ENCODE results near the gene FOXP2. TPM values are rescaled to one million over a fixed set of nuclear protein-coding genes. Genes with fewer than 3 reads are reported as not detected.

Gene FOXP2
- total and polyA plus RNA-seq, 2 of the 13 experiments (the other 11 are each of a cell fraction or from before 2014, with no cell fraction given) = 0.90 TPM; not detected in 1

GRCh38 chr7:114649689-114650088, 235.1 kb downstream of the FOXP2 start (continued):
- no peak for TF ChIP-seq HINFP (CRISPR knock-in tag; IDR thresholded peaks at IDR 0.05; ENCODE audit: low read depth)
- TF ChIP-seq ZSCAN20 (CRISPR knock-in tag; IDR thresholded peaks at IDR 0.05; ENCODE audit: borderline replicate concordance) = no peak
- no peak for TF ChIP-seq GABPA (IDR thresholded peaks at IDR 0.05; ENCODE audit: low read depth, low read length)
- no peak for TF ChIP-seq GABPA (CRISPR knock-in tag; IDR thresholded peaks at IDR 0.05; ENCODE audit: low read depth)
- no peak for TF ChIP-seq ZHX1 (CRISPR knock-in tag; IDR thresholded peaks at IDR 0.05; ENCODE audit: low read depth)
- TF ChIP-seq TFE3 (CRISPR knock-in tag; IDR thresholded peaks at IDR 0.05) = no peak

- CTCF ChIA-PET (ENCODE audit: low intra/inter-chr PET ratio, low total read pairs) = no interaction called here
- TF ChIP-seq AGO1 (IDR thresholded peaks at IDR 0.05; ENCODE audit: low read depth, low read length, poor library complexity, severe bottlenecking) (no peak), PHF5A (CRISPR knock-in tag; IDR thresholded peaks at IDR 0.05; ENCODE audit: low read depth, unreplicated experiment) (no peak), ZNF317 (CRISPR knock-in tag; IDR thresholded peaks at IDR 0.05) (no peak), LBX2 (CRISPR knock-in tag; IDR thresholded peaks at IDR 0.05; ENCODE audit: borderline replicate concordance) (no peak), PHF20 (CRISPR knock-in tag; IDR thresholded peaks at IDR 0.05) (no peak), DNMT3B (CRISPR knock-in tag; conservative IDR thresholded peaks at IDR 0.05) (no peak), HOXA7 (CRISPR knock-in tag; IDR thresholded peaks at IDR 0.05) (no peak), FOXO1 (CRISPR knock-in tag; IDR thresholded peaks at IDR 0.05) (no peak)
- in situ Hi-C loops (cut with HindIII; ENCODE audit: extremely low pct_ligation_motif_present, low pct_unique_long_range_greater_than_20kb) = no loop called here
Measured at GRCh38 chr7:114650491-114650890, 235.9 kb downstream of the FOXP2 start.

More at GRCh38 chr7:114650491-114650890, 235.9 kb downstream of the FOXP2 start:
- DNase-seq (ENCODE audit: low spot score) (no peak), ATAC-seq (no peak), FAIRE-seq (no peak)
- H3K27ac ChIP-seq (ENCODE audit: extremely low read length, insufficient read depth, low read length) = no peak overlapping the region
- H2AFZ ChIP-seq (ENCODE audit: low read length) = no peak overlapping the region
- no peaks in the 10 kb centered on the region for H3K4me1 ChIP-seq (ENCODE audit: insufficient read depth, low read length)
- no peaks in the 10 kb centered on the region for H3K36me3 ChIP-seq (replicated peaks in 1 of 2; ENCODE audit: control insufficient read depth in 1 of 2, insufficient read depth in 2 of 2, low read length in 2 of 2)
- no peak overlapping the region for H3K4me3 ChIP-seq (replicated peaks in 1 of 3; ENCODE audit: insufficient read depth in 1 of 3, low read depth in 2 of 3, low read length in 3 of 3)
- no peaks in the 10 kb centered on the region for H3K9me3 ChIP-seq (ENCODE audit: low read length)
- intact Hi-C loops (cut with micrococcal nuclease; ENCODE audit: unreplicated experiment) = no loop called here
- H3K79me2 ChIP-seq (ENCODE audit: insufficient read depth, low read length) = no peaks in the 10 kb centered on the region
- no peaks in the 10 kb centered on the region for H3K27me3 ChIP-seq (ENCODE audit: control insufficient read depth in 1 of 2, insufficient read depth in 2 of 2, low read length in 2 of 2)
- no peak overlapping the region for H3K9ac ChIP-seq (ENCODE audit: insufficient read depth, low read depth, low read length)
- H3K4me2 ChIP-seq (ENCODE audit: low read depth, low read length) = no peak overlapping the region
- POLR2A ChIA-PET = no interaction called here
- no TSS peak for BruUV-seq (replicated peaks)
- H4K20me1 ChIP-seq (ENCODE audit: insufficient read depth, low read length) = no peaks in the 10 kb centered on the region
